ENCODE results near the gene FOXJ1.

The FOXJ1 gene

GRCh38 chr17:76139801-76140660, 1.0 kb downstream of the FOXJ1 start:
- FAIRE-seq = no peak

- FAIRE-seq = no peak
Measured at GRCh38 chr17:76138896-76139752, 1.9 kb downstream of the FOXJ1 start.

GRCh38 chr17:76138234-76138895, 2.7 kb downstream of the FOXJ1 start:
- FAIRE-seq = no peak

- FAIRE-seq = no peak
Measured at GRCh38 chr17:76137351-76138233, 3.5 kb downstream of the FOXJ1 start.

- no peak for FAIRE-seq
Measured at GRCh38 chr17:76137001-76137350, 4.1 kb downstream of the FOXJ1 start.

GRCh38 chr17:76136276-76137000, 4.6 kb downstream of the FOXJ1 start:
- no peak for FAIRE-seq

GRCh38 chr17:76135810-76136188, 5.2 kb downstream of the FOXJ1 start:
- no peak for FAIRE-seq

- FAIRE-seq = no peak
Measured at GRCh38 chr17:76134911-76135809, 5.9 kb downstream of the FOXJ1 start.

- no peak for FAIRE-seq
Measured at GRCh38 chr17:76132574-76133338, 8.3 kb downstream of the FOXJ1 start.

- FAIRE-seq = no peak
Measured at GRCh38 chr17:76131692-76132573, 9.1 kb downstream of the FOXJ1 start.

- no peak for FAIRE-seq
Measured at GRCh38 chr17:76131051-76131691, 9.9 kb downstream of the FOXJ1 start.

GRCh38 chr17:76130473-76130872, 10.6 kb downstream of the FOXJ1 start:
- FAIRE-seq = no peak

- no peak for FAIRE-seq
Measured at GRCh38 chr17:76125922-76126321, 15.1 kb downstream of the FOXJ1 start.

- no peak for FAIRE-seq
Measured at GRCh38 chr17:76125391-76125675, 15.7 kb downstream of the FOXJ1 start.

GRCh38 chr17:76124582-76125390, 16.3 kb downstream of the FOXJ1 start:
- no peak for FAIRE-seq

GRCh38 chr17:76123749-76124581, 17.1 kb downstream of the FOXJ1 start:
- no peak for FAIRE-seq

GRCh38 chr17:76123191-76123499, 17.9 kb downstream of the FOXJ1 start:
- FAIRE-seq = no peak
